Ectodermal cell (in vitro differentiated cells): ENCODE results near the gene PLS1.
A peak's percentile ranks its signal among the peaks of the same experiment; 100 is the strongest.

Source experiments
- H3K27ac ChIP-seq: 2 replicates; pipeline ENCODE4 v1.7.0; 2013; ENCODE audit warnings: mild to moderate bottlenecking, low read depth, low read length; ENCODE audit not compliant: insufficient read depth, poor library complexity, severe bottlenecking
- H3K27me3 ChIP-seq: 2 replicates; pipeline ENCODE4 v1.7.0; 2013; ENCODE audit warnings: mild to moderate bottlenecking, low read length; ENCODE audit not compliant: insufficient read depth, control insufficient read depth, poor library complexity, severe bottlenecking
- H3K36me3 ChIP-seq: one replicate; pipeline ENCODE4 v1.7.0; 2013; ENCODE audit warnings: low read length; ENCODE audit not compliant: control insufficient read depth, insufficient read depth
- H3K4me1 ChIP-seq: one replicate; pipeline ENCODE4 v1.7.0; 2013; ENCODE audit warnings: low read length; ENCODE audit not compliant: control insufficient read depth, insufficient read depth
- H3K4me3 ChIP-seq: 2 replicates; pipeline ENCODE4 v1.7.0; 2013; ENCODE audit warnings: low read depth, low read length, control low read depth; ENCODE audit not compliant: insufficient read depth
- H3K9me3 ChIP-seq: 2 replicates; pipeline ENCODE4 v1.7.0; 2013; ENCODE audit warnings: mild to moderate bottlenecking, low read length, moderate library complexity; ENCODE audit not compliant: control insufficient read depth
- WGBS, 2 experiments: methylation state at CpG; one replicate each; pipeline ENCODE4 v1.1.7; 2013; ENCODE audit warnings: missing lambda C conversion rate in 2 of 2; 5-methylcytosine and 5-hydroxymethylcytosine counted together

PLS1 gene

GRCh38 chr3:142716102-142716501 lies 119.9 kb downstream of the PLS1 start:
- H3K27ac ChIP-seq, result no peak overlapping the region
- H3K9me3 ChIP-seq, result no peaks in the 10 kb centered on the region
- H3K36me3 ChIP-seq, result no peaks in the 10 kb centered on the region
- no peaks in the 10 kb centered on the region for H3K4me1 ChIP-seq
- no peak overlapping the region for H3K4me3 ChIP-seq
- H3K27me3 ChIP-seq, result no peaks in the 10 kb centered on the region
- 86 to 87% methylated on average over 3 to 4 of the region's 4 CpGs for WGBS, 2 experiments

GRCh38 chr3:142723665-142723967 lies 127.4 kb downstream of the PLS1 start:
- Histone ChIP-seq H3K27me3 (no peaks in the 10 kb centered on the region), H3K4me3 (peak overlapping the region; percentile 94), H3K4me1 (peaks cover 7% of the 10 kb centered on the region), H3K9me3 (no peaks in the 10 kb centered on the region), H3K36me3 (no peaks in the 10 kb centered on the region), H3K27ac (no peak overlapping the region)
- 4 to 5% methylated on average over 10 of the region's 10 CpGs for WGBS, 2 experiments

GRCh38 chr3:142723968-142724681 lies 127.9 kb downstream of the PLS1 start, which contains the start of gene TRPC1:
TSS of gene TRPC1 (plus strand) at chr3:142724034. CDS start at chr3:142724560, 526 bp downstream.
- WGBS, 2 experiments, result 0% methylated on average over 71 to 72 of the region's 73 CpGs
- H3K36me3 ChIP-seq, result no peaks in the 10 kb centered on the region
- H3K27ac ChIP-seq, result peak within 1 kb of the TSS; percentile 98
- H3K27me3 ChIP-seq, result no peaks in the 10 kb centered on the region
- peaks cover 7% of the 10 kb centered on the region for H3K4me1 ChIP-seq
- no peaks in the 10 kb centered on the region for H3K9me3 ChIP-seq
- peak within 1 kb of the TSS; percentile 94 for H3K4me3 ChIP-seq

- peak overlapping the region; percentile 94 for H3K4me3 ChIP-seq
- peak overlapping the region; percentile 98 for H3K27ac ChIP-seq
- H3K36me3 ChIP-seq, result no peaks in the 10 kb centered on the region
- no peaks in the 10 kb centered on the region for H3K9me3 ChIP-seq
- WGBS, 2 experiments, result 0 to 1% methylated on average over 35 of the region's 35 CpGs
- H3K4me1 ChIP-seq, result peaks cover 7% of the 10 kb centered on the region
- H3K27me3 ChIP-seq, result no peaks in the 10 kb centered on the region
Measured at GRCh38 chr3:142724682-142725356, 128.6 kb downstream of the PLS1 start.

GRCh38 chr3:142725357-142725739 lies 129.2 kb downstream of the PLS1 start:
- whole genome bisulfite sequencing, 2 experiments, result 48 to 49% methylated on average over 5 of the region's 5 CpGs
- Histone ChIP-seq H3K36me3 (no peaks in the 10 kb centered on the region), H3K4me3 (peak overlapping the region; percentile 94), H3K27me3 (no peaks in the 10 kb centered on the region), H3K4me1 (peaks cover 7% of the 10 kb centered on the region), H3K27ac (no peak overlapping the region), H3K9me3 (no peaks in the 10 kb centered on the region)

- no peak overlapping the region for H3K4me3 ChIP-seq
- H3K27ac ChIP-seq, result no peak overlapping the region
- H3K9me3 ChIP-seq, result no peaks in the 10 kb centered on the region
- no peaks in the 10 kb centered on the region for H3K36me3 ChIP-seq
- WGBS, 2 experiments, result 71 to 88% methylated on average over 1 of the region's 1 CpG
- no peaks in the 10 kb centered on the region for H3K27me3 ChIP-seq
- peaks cover 7% of the 10 kb centered on the region for H3K4me1 ChIP-seq
Measured at GRCh38 chr3:142726017-142726416, 129.8 kb downstream of the PLS1 start.

- Histone ChIP-seq H3K4me3 (no peak overlapping the region), H3K36me3 (no peaks in the 10 kb centered on the region), H3K27ac (no peak overlapping the region), H3K4me1 (no peaks in the 10 kb centered on the region), H3K27me3 (no peaks in the 10 kb centered on the region), H3K9me3 (no peaks in the 10 kb centered on the region)
- 93 to 96% methylated on average over 3 of the region's 3 CpGs for WGBS, 2 experiments
Measured at GRCh38 chr3:142732066-142732465, 135.9 kb downstream of the PLS1 start.

GRCh38 chr3:142734834-142735233 lies 138.6 kb downstream of the PLS1 start:
- Histone ChIP-seq H3K27ac (no peak overlapping the region), H3K9me3 (no peaks in the 10 kb centered on the region), H3K27me3 (no peaks in the 10 kb centered on the region), H3K36me3 (no peaks in the 10 kb centered on the region), H3K4me3 (no peak overlapping the region), H3K4me1 (no peaks in the 10 kb centered on the region)
- 94 to 96% methylated on average over 1 to 2 of the region's 2 CpGs for WGBS, 2 experiments

- H3K27ac ChIP-seq, result no peak overlapping the region
Measured at GRCh38 chr3:142735462-142735861, 139.3 kb downstream of the PLS1 start.

GRCh38 chr3:142738396-142738795 lies 142.2 kb downstream of the PLS1 start:
- Histone ChIP-seq H3K36me3 (no peaks in the 10 kb centered on the region), H3K4me3 (no peak overlapping the region), H3K27me3 (no peaks in the 10 kb centered on the region), H3K4me1 (no peaks in the 10 kb centered on the region), H3K9me3 (no peaks in the 10 kb centered on the region), H3K27ac (no peak overlapping the region)

More at GRCh38 chr3:142735462-142735861, 139.3 kb downstream of the PLS1 start:
- H3K4me1 ChIP-seq, result no peaks in the 10 kb centered on the region
- no peaks in the 10 kb centered on the region for H3K9me3 ChIP-seq
- no peaks in the 10 kb centered on the region for H3K36me3 ChIP-seq
- H3K4me3 ChIP-seq, result no peak overlapping the region
- no peaks in the 10 kb centered on the region for H3K27me3 ChIP-seq
